ENCODE measurements around the gene PLA2G4D.

PLA2G4D gene

DNA sequence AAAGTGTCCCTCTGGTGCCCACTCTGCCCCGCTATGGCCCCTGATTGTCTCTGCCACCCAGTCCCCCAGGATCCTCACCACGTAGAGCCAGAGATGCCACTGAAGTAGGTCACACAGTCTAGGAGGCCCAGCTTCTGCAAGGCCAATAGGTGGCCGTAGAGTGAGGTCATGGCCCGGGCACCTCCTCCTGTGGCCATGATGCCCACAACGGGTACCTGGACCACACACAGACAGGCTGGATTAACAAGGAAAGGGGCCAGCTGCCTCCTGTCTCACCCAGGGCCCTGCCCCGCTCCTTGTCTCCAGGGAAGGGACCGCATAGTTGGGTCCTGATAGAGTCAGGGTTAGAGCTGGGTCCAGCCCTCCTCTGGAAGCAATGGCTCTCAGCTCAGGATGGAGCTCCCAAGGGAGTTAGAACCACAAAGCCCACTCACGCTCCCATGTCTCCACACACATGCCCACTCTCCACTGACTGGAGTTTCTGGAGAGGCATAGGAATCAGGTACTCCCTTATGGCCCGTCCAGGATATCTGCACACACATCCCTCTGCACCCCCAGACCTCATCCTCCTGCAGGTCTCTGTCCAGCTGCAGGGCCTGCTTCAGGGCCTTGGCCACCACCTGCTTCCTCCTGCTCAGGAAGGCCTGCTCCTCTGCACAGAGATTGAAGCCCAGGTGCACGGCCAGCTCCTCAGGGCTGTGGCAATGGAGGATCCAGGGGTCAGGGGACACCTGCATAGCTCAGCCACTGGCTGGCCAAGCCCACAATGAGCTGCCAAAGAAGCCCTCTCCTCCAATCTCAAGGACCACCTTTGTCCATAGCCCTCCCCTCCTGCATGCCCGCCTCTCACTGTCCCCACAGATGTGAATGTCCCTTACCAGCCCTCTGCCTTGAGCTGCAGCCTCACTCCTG, 13.2 kb downstream of the PLA2G4D start:
- no peak overlapping the region for H3K4me2 ChIP-seq
- no peak overlapping the region for H2AFZ ChIP-seq (ENCODE audit: low read depth)
- H3K79me2 ChIP-seq (ENCODE audit: insufficient read depth, low read depth), result no peaks in the 10 kb centered on the region
- no peaks in the 10 kb centered on the region for H3K36me3 ChIP-seq (ENCODE audit: insufficient read depth)
- no peak overlapping the region for H3K4me3 ChIP-seq (IDR thresholded peaks at IDR 0.05; ENCODE audit: insufficient read depth, low read depth, low read length)
- H3K27ac ChIP-seq, result no peak overlapping the region
- no peak for TF ChIP-seq CTCF (conservative IDR thresholded peaks at IDR 0.05; ENCODE audit: low read depth, low read length)
- H4K20me1 ChIP-seq (ENCODE audit: insufficient read depth), result no peaks in the 10 kb centered on the region
- peaks cover 11% of the 10 kb centered on the region for H3K4me1 ChIP-seq (ENCODE audit: low read depth, poor library complexity, severe bottlenecking)
- H3K27me3 ChIP-seq (ENCODE audit: insufficient read depth, low read depth), result no peaks in the 10 kb centered on the region
- no peak overlapping the region for H3K9ac ChIP-seq

GRCh38 chr15:42080186-42080918, 14.0 kb downstream of the PLA2G4D start:
- Histone ChIP-seq H3K27ac (no peak overlapping the region), H3K36me3 (ENCODE audit: insufficient read depth) (no peaks in the 10 kb centered on the region), H3K4me2 (no peak overlapping the region), H3K79me2 (ENCODE audit: insufficient read depth, low read depth) (no peaks in the 10 kb centered on the region), H2AFZ (ENCODE audit: low read depth) (no peak overlapping the region), H4K20me1 (ENCODE audit: insufficient read depth) (no peaks in the 10 kb centered on the region), H3K4me3 (IDR thresholded peaks at IDR 0.05; ENCODE audit: insufficient read depth, low read depth, low read length) (no peak overlapping the region), H3K27me3 (ENCODE audit: insufficient read depth, low read depth) (no peaks in the 10 kb centered on the region), H3K4me1 (ENCODE audit: low read depth, poor library complexity, severe bottlenecking) (peaks cover 11% of the 10 kb centered on the region), H3K9ac (no peak overlapping the region)
- TF ChIP-seq CTCF (conservative IDR thresholded peaks at IDR 0.05; ENCODE audit: low read depth, low read length), result no peak

DNA sequence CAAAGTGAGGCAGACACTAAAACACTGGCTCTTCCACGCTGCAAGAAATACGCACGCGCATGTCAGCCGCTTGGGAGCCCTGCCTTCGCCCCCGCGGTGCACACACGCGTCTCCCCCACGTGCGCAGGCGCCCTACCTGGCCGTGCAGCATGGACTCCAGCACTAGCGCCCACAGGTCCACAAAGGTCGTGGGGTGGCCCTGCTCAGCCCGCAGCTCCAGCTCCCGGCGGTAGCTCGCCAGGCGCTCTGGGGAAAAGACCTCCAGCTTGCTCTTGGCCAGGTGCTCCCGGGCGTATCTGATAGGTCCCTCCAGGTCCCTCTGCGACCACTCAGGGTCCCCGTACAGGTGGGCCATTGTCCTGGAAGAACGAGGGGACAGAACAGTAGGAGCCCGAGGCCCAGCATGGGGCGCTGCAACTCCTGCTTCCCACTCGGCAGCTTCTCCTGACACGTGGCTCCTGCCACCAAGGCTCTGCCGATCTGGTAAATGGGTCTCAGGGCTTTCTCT, 14.9 kb downstream of the PLA2G4D start:
- H3K4me2 ChIP-seq, result no peak overlapping the region
- H3K36me3 ChIP-seq (ENCODE audit: insufficient read depth), result no peaks in the 10 kb centered on the region
- H3K9ac ChIP-seq, result no peak overlapping the region
- H3K27me3 ChIP-seq (ENCODE audit: insufficient read depth, low read depth), result no peaks in the 10 kb centered on the region
- peaks cover 5% of the 10 kb centered on the region for H3K4me1 ChIP-seq (ENCODE audit: low read depth, poor library complexity, severe bottlenecking)
- no peak overlapping the region for H3K4me3 ChIP-seq (IDR thresholded peaks at IDR 0.05; ENCODE audit: insufficient read depth, low read depth, low read length)
- no peak for TF ChIP-seq CTCF (conservative IDR thresholded peaks at IDR 0.05; ENCODE audit: low read depth, low read length)
- H3K79me2 ChIP-seq (ENCODE audit: insufficient read depth, low read depth), result no peaks in the 10 kb centered on the region
- no peak overlapping the region for H2AFZ ChIP-seq (ENCODE audit: low read depth)
- H4K20me1 ChIP-seq (ENCODE audit: insufficient read depth), result no peaks in the 10 kb centered on the region
- H3K27ac ChIP-seq, result no peak overlapping the region

DNA sequence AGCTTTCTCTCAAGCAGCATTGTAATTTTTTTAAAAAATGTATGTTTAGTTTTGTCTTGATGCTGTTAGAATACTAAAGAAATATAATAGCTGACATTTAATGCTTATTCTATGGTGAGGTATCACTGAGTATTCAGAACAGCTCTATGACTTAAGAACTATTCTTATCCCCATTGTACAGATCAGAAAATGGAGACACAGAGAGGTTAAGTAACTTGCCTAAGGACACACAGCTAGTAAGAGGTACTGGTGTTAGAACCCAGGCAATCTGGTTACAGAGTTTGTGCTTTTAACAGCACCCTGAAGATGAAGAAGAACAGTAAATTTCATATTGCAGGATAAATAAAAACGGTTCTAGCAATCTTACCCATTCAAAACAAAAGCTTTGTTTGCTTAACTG, 15.5 kb downstream of the PLA2G4D start:
- Histone ChIP-seq H3K4me2 (no peak overlapping the region), H3K27me3 (ENCODE audit: insufficient read depth, low read depth) (no peaks in the 10 kb centered on the region)

More for the DNA sequence above, 15.5 kb downstream of the PLA2G4D start:
- H2AFZ ChIP-seq (ENCODE audit: low read depth), result no peak overlapping the region
- no peak overlapping the region for H3K27ac ChIP-seq
- TF ChIP-seq CTCF (conservative IDR thresholded peaks at IDR 0.05; ENCODE audit: low read depth, low read length), result no peak
- H3K4me3 ChIP-seq (IDR thresholded peaks at IDR 0.05; ENCODE audit: insufficient read depth, low read depth, low read length), result no peak overlapping the region
- no peaks in the 10 kb centered on the region for H3K36me3 ChIP-seq (ENCODE audit: insufficient read depth)
- no peaks in the 10 kb centered on the region for H3K4me1 ChIP-seq (ENCODE audit: low read depth, poor library complexity, severe bottlenecking)
- H3K79me2 ChIP-seq (ENCODE audit: insufficient read depth, low read depth), result no peaks in the 10 kb centered on the region
- H4K20me1 ChIP-seq (ENCODE audit: insufficient read depth), result no peaks in the 10 kb centered on the region
- H3K9ac ChIP-seq, result no peak overlapping the region
